Measurements from ENCODE around the gene HTR3E. TPM values are rescaled to one million over a fixed set of nuclear protein-coding genes. Genes with fewer than 3 reads are reported as not detected.
A peak's percentile ranks its signal among the peaks of the same experiment; 100 is the strongest.
"Not testable (repeated sequence)": the region's sequence is repeated elsewhere in the genome, so short reads cannot be mapped to it uniquely, and the experiment has no call there.

Gene HTR3E
- total RNA-seq, 1 experiment from 2014 or later = not detected

- WGBS (ENCODE audit: extremely low coverage, insufficient read length, low lambda C conversion rate) = no CpG with 5 or more reads among the region's 6 CpGs
- Histone ChIP-seq H3K27me3 (ENCODE audit: insufficient read depth, low read length) (no peaks in the 10 kb centered on the region), H2AFZ (ENCODE audit: low read length) (no peak overlapping the region), H4K5ac (ENCODE audit: insufficient read length, low read depth, low read length) (no peak overlapping the region), H2BK5ac (ENCODE audit: insufficient read length, low read length) (no peak overlapping the region), H2BK12ac (ENCODE audit: insufficient read length, low read depth, low read length) (no peak overlapping the region), H4K8ac (replicated peaks; ENCODE audit: insufficient read length, low read depth, low read length) (no peak overlapping the region), H3K4ac (ENCODE audit: low read depth, low read length) (no peak overlapping the region), H4K20me1 (ENCODE audit: control insufficient read depth, insufficient read depth, insufficient read length) (no peaks in the 10 kb centered on the region), H3K14ac (ENCODE audit: insufficient read depth, low read length) (no peak overlapping the region), H2BK15ac (ENCODE audit: low read depth, low read length) (no peak overlapping the region), H3K4me2 (ENCODE audit: insufficient read depth, insufficient read length, low read length) (no peak overlapping the region), H2AK5ac (ENCODE audit: insufficient read length, low read length) (no peak overlapping the region), H3K4me1 (ENCODE audit: insufficient read depth, low read length) (no peaks in the 10 kb centered on the region), H2BK120ac (ENCODE audit: low read depth, low read length, poor library complexity, severe bottlenecking) (no peak overlapping the region), H3K18ac (ENCODE audit: insufficient read length, low read depth, low read length) (no peak overlapping the region), H3K9me3 (ENCODE audit: control insufficient read depth, low read depth, low read length) (no peaks in the 10 kb centered on the region), H4K91ac (ENCODE audit: insufficient read length, low read depth, low read length) (no peak overlapping the region), H3T11ph (ENCODE audit: low read length) (no peak overlapping the region), H3K23ac (ENCODE audit: insufficient read length, low read depth, low read length) (no peak overlapping the region), H3K79me1 (ENCODE audit: insufficient read depth, low read depth, low read length, poor library complexity, severe bottlenecking) (no peaks in the 10 kb centered on the region), H3K79me2 (ENCODE audit: insufficient read depth, low read length) (no peaks in the 10 kb centered on the region), H3K9ac (ENCODE audit: extremely low read depth, insufficient read length, low read length) (no peak overlapping the region), H3K27ac (ENCODE audit: insufficient read length, low read depth, low read length) (no peak overlapping the region), H2BK20ac (ENCODE audit: low read depth, low read length, poor library complexity, severe bottlenecking) (no peak overlapping the region), H3K56ac (ENCODE audit: insufficient read length, low read depth, low read length) (no peak overlapping the region), H3K23me2 (ENCODE audit: insufficient read length, low read depth, low read length, poor library complexity, severe bottlenecking) (no peaks in the 10 kb centered on the region)
- no peak overlapping the region; a peak in 1 of 5 replicates for H3K4me3 Mint-ChIP-seq
- no peak for DNase-seq
- H3K27me3 Mint-ChIP-seq (ENCODE audit: low read depth) = peaks cover 12% of the 10 kb centered on the region
- H3K4me1 Mint-ChIP-seq = no peaks in the 10 kb centered on the region
- no peak overlapping the region for H3K27ac Mint-ChIP-seq
- H3K9me3 Mint-ChIP-seq = no peaks in the 10 kb centered on the region
- peak; percentile 35; the same call in 1 of the 3 replicates for TF ChIP-seq CTCF (conservative IDR thresholded peaks at IDR 0.05)
- no peaks in the 10 kb centered on the region for H3K36me3 Mint-ChIP-seq (ENCODE audit: insufficient read depth in 1 of 3, low read depth in 3 of 3)
Measured at GRCh38 chr3:184117636-184118035, 20.8 kb downstream of the HTR3E start.

DNA sequence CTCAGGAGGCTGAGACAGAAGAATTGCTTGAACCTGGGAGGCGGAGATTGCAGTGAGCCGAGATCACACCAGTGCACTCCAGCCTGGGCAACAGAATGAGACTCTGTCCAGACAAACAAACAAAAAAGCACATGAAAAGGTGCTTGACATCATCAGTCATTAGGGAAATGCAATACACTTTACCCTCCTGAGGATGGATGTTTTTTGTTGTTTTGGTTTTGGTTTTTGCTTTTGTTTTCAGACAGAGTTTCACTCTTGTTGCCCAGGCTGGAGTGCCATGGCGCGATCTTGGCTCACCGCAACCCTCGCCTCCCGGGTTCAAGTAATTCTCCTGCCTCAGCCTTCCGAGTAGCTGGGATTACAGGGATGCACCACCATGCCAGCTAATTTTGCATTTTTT, 24.2 kb downstream of the HTR3E start:
- not testable (repeated sequence) for H3K18ac ChIP-seq (ENCODE audit: insufficient read length, low read depth, low read length); H3K23ac ChIP-seq (ENCODE audit: insufficient read length, low read depth, low read length); H3K56ac ChIP-seq (ENCODE audit: insufficient read length, low read depth, low read length); H3T11ph ChIP-seq (ENCODE audit: low read length); H3K27ac Mint-ChIP-seq; H2BK15ac ChIP-seq (ENCODE audit: low read depth, low read length); H4K91ac ChIP-seq (ENCODE audit: insufficient read length, low read depth, low read length); H3K4me2 ChIP-seq (ENCODE audit: insufficient read depth, insufficient read length, low read length); H3K9ac ChIP-seq (ENCODE audit: extremely low read depth, insufficient read length, low read length); H2BK20ac ChIP-seq (ENCODE audit: low read depth, low read length, poor library complexity, severe bottlenecking); H3K79me2 ChIP-seq (ENCODE audit: insufficient read depth, low read length); H2AFZ ChIP-seq (ENCODE audit: low read length); H3K4ac ChIP-seq (ENCODE audit: low read depth, low read length); H2BK120ac ChIP-seq (ENCODE audit: low read depth, low read length, poor library complexity, severe bottlenecking); H3K4me1 ChIP-seq (ENCODE audit: insufficient read depth, low read length); H3K27me3 ChIP-seq (ENCODE audit: insufficient read depth, low read length); H2BK5ac ChIP-seq (ENCODE audit: insufficient read length, low read length); DNase-seq; H3K14ac ChIP-seq (ENCODE audit: insufficient read depth, low read length); H4K5ac ChIP-seq (ENCODE audit: insufficient read length, low read depth, low read length); H3K4me1 Mint-ChIP-seq; H3K9me3 Mint-ChIP-seq; H2BK12ac ChIP-seq (ENCODE audit: insufficient read length, low read depth, low read length); H3K4me3 Mint-ChIP-seq; H3K27ac ChIP-seq (ENCODE audit: insufficient read length, low read depth, low read length); H3K9me3 ChIP-seq (ENCODE audit: control insufficient read depth, low read depth, low read length); H3K23me2 ChIP-seq (ENCODE audit: insufficient read length, low read depth, low read length, poor library complexity, severe bottlenecking); H3K79me1 ChIP-seq (ENCODE audit: insufficient read depth, low read depth, low read length, poor library complexity, severe bottlenecking); H4K8ac ChIP-seq (replicated peaks; ENCODE audit: insufficient read length, low read depth, low read length); H3K36me3 Mint-ChIP-seq (ENCODE audit: insufficient read depth in 1 of 3, low read depth in 3 of 3); H2AK5ac ChIP-seq (ENCODE audit: insufficient read length, low read length); H4K20me1 ChIP-seq (ENCODE audit: control insufficient read depth, insufficient read depth, insufficient read length)
- WGBS (ENCODE audit: extremely low coverage, insufficient read length, low lambda C conversion rate) = no CpG with 5 or more reads among the region's 8 CpGs
- peaks cover 12% of the 10 kb centered on the region for H3K27me3 Mint-ChIP-seq (ENCODE audit: low read depth)
